SKM-1 (cell line): ENCODE measurements around the gene C1QTNF3.

Experiments used
- DNase-seq: peaks from one replicate; lab custom pipeline; 2025; ENCODE audit not compliant: unreplicated experiment; lab: John Stamatoyannopoulos, UW

C1QTNF3 gene

DNA sequence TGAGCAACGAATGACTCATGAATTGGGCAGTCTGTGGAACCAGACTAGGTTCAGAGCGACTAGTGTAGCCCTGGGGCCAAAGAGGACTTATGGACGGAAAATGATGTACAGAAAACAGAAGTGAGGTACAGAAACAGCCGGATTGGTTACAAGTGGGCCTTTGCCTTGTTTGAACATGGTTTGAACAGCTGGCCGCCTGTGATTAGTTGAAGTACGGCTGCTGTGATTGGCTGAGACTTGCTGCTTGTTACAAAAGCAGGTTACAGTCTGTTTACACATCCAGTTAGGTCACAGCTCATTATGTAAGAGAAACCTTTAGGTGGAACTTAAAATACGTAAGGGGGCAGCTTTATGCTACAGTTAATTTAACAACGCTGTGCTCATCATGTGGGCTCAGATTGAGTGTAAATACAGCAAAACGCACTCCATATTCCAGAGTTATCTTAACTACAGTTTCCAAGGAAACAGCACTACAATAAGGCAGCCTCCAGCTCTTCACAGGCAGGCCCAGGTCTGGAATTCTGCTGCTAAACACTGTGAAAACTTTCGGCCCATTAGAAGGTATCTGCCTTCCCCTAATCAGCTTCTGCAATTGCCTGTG, 41.7 kb downstream of the C1QTNF3 start:
- DNase-seq = peak; percentile 43

DNA sequence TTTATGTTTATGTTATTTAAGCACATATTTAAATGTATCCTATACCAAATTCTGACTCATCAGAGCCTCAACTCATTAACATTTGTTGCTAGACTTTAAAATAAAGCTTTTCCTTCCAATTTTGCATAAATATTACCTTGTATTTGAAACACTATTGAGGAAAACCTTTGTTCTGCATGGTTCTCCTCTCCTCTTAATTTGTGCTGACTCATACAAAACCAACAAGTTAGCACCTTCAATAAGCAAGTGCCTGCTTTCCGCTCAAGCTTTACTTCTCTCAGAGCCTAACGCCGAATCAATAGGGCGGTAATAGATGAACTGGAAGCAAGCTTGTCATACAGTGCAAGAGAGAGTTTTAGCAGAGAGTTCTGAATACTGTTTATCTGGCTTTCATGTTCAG, 43.0 kb downstream of the C1QTNF3 start:
- no peak for DNase-seq

DNA sequence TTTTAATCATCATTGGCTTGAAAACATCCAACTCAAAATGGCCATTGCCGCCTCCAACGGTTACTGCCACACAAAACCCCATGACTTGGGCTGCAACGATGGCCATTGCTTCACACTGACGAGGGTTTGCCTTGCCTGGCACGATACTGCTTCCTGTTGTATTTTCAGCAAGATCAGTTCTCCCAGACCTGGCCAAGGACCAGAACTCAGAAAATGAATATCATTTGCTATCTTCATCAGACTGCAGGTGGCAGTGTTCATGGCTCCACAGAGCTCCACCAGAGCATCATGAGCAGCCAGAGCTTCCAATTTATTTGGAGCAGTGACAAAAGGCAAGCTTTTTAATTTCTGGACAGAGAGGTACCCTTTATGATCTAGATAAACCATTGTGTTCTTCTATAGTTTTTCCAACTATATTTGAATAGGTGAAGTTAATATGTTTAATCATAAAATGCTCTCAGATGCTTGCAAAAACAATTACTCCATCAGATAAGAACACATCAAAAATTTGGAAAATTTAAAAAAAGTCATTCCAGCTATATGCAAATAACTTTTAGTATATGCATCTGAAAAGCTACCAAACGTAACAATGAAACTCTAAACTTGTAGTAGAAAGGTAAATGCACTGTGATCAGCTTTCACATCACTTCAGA, 45.6 kb downstream of the C1QTNF3 start:
- peak; percentile 41 for DNase-seq

DNA sequence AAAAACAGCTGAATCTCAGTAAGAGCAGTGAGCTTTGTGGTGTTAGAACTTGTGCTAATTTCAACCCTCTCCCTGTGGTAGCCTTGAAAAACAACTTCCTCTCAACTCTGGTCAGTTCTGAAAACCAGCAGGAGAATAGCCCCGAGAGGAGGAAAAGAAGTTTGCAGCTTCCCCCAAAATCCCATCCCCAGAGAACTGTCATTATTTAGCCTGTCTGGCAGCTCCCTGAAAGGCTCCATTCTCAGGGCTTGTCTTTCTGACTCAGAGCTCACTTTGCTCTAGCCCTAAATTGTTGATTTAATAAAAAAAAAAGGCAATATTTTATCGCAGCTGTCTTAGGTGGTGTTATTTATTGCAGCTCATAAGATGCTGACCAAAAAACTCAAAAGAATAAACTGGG, 47.1 kb downstream of the C1QTNF3 start:
- no peak for DNase-seq

DNA sequence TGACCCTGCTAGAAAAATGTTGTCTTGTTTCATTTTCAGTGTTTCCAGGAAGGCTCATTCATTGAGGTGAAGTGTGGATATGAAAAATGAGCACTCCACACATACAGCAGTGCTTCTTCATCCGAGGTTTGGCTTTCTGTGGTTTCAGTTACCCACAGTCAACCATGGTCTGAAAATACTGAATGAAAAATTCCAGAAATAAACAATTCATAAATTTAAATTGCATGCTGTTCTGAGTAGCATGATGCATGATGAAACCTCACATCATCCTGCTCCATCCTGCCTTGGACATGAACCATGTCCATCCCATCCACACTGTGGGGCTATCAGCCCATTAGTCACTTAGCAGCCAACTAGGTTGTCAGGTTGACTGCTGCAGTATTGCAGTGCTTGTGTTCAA, 48.2 kb downstream of the C1QTNF3 start:
- DNase-seq = no peak

DNA sequence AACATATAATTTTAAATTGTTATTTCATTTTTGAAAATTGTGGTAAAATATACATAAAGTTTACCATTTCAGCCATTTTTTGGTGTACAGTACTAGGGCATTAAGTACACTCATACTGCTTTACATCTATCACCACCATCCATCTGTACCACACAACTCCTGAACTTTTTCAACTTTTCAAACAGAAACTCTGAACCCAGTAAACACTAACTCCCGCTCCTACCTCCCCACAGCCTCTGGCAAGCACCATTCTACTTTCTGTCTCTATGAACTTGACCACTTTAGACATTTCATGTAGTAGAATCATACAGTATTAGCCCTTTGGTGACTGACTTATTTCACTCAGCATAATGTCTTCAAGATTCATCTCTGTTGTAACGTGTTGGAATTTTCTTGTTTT, 50.1 kb downstream of the C1QTNF3 start:
- no peak for DNase-seq

DNA sequence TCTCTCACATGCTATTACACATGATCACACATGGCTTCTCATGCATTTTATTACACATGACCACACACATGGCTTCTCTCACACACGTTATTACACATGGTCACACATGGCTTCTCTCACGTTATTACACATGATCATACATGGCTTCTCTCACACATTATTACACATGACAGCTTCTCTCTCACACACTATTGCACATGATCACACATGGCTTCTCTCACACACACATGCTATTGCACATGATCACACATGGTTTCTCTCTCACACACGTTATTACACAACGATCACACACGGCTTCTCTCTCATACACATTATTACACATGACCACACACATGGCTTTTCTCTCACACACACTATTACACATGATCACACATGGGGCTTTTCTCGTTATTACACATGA, 57.6 kb downstream of the C1QTNF3 start:
- no peak for DNase-seq

DNA sequence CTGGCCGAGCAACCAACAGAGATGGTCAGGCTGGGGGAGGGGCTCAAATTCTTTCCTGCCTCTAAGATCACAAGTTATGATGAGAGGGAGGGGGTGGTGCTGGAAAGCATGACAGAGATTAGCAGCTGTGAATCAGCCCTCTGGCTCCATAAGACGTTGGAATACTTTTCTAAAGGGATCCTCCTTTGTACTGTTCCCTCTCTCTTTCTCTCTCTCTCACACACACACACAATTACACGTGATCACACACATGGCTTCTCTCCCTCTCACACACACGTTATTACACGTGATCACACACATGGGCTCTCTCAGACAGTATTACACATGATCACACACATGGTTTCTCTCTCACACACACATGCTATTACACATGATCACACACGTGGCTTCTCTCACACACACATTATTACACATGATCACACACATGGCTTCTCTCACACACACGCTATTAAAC, 58.3 kb downstream of the C1QTNF3 start, which contains the start of gene SLC45A2:
Gene SLC45A2 (minus strand): TSS at position 23 of the 454 bp plus-strand sequence. CDS start 110 bp downstream, outside the sequence.
- DNase-seq = no peak

DNA sequence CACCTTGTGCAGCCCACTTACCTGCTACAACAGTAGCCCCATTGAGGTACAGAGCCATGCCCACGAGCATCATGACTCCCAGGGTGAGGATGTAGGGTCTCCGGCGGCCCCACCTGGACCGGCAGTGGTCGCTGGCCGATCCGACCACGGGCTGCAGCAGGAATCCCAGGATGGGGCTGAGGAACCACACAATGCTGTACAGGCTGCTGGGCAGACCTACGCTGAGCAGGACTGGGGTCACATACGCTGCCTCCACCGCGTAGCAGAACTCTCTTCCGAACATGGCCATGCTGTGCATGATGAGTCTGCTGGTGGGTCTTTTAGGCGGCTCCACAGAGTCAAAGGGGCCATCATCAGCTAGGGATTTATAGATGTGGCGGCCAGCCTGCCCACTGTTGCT, 58.8 kb downstream of the C1QTNF3 start:
- DNase-seq = no peak

DNA sequence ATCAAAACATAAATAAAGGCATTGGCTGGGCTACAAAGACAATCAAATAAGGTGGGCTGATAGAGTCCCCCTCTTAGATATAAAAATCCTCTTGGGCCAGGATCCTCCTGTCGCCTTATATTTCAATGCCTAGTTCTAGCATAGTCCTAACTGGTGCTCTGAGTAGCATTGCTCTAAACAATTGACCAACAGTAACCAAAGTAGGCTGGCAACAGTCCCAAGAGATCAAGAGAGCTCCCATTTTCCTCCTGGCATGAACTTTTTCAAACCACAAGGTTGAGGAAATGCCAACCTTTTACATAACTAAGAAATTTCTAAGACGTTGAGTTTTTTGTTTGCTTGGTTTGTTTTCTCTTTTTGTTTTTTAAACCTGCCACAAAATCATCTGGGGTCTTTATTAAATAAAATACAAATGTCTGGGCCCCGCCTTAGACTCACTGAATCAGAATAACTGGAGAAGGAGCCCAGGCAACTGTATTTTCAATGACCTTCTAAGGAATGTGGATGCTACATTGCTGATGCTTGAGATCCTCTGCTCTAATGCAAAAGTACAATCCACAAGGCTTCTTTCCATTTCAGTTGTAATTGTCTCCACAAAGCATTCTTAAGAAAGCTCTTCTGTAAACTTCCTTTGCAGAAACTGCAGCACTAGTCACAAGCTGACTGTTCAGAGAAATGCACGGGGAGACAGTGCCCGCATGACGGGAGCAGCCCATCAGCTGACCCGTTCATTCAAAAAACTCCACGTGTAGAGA, 61.4 kb downstream of the C1QTNF3 start:
- DNase-seq = no peak

DNA sequence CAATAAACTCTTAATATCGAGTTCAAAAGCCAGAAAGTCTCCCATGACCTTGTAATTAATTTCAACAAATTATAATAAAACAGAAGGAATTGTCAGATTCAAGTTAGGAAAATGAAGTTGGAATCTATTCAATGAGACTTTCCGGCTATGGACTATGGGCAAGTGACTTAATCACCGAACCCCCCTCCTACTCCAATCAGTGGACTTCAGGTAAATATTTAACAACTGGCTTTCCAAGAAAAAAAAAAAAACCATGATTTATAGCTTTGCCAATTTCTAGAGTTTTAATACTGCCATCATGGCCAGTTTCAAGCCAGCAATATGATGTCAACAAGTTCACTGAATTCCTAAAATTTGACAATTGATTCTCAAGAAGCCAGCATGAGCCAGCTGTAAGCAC, 63.0 kb downstream of the C1QTNF3 start:
- DNase-seq = no peak

DNA sequence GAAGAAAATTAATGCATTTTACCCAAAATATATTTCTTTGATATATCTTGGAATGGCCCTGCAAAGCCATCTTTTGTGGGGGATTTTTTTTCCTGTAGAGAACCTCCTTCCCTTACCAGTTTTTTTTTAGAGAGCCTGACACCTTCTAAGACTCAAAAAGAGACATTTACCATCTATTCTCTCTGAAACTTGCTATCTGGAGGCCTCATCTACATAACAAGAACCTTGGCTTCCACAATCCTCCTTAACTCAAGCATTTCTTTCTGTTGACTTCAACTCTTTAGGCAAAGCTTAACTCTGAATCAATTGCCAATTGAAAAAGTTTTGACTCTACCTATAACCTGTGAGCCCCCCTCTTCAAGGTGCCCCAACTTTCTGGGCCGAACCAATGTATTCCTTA, 64.7 kb downstream of the C1QTNF3 start:
- DNase-seq = no peak

DNA sequence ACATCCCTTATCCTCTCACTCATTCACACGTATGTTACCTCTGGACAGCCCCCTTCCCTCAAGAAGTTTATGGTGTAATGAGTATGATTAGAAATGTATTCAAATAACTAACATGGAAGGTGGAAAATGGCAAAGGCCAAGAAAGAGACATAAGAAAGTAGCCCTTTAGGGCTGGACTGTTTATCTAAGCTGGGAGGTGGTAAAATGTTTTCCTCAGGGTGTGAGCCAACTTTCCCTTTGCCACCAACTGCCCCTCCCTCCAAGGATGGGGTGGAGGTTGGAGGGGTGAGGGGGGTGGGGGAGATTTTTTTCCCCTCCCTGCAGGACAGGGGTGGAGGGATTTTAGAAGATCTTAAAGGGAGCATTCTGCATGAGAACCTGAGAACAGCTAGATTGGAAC, 66.7 kb downstream of the C1QTNF3 start:
- no peak for DNase-seq

DNA sequence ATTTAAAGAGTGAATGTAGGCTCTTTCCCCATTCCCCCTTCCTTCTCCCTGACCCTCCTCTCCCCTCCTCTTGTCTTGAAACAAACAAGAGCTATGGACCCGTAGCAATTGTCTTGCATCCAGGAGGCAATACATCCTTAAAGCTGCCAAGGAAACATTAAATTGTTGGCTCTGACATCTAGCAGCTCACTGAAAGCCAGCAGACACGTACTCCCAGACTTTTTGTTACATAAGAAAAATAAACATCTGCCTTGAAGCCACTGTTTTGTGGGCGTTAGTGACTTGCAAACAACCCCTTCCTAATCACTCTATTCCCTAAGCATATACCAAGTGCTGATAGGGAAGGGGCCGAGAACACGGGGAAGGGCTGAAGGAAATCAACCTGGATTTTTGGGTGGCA, 67.2 kb downstream of the C1QTNF3 start:
- DNase-seq = no peak

DNA sequence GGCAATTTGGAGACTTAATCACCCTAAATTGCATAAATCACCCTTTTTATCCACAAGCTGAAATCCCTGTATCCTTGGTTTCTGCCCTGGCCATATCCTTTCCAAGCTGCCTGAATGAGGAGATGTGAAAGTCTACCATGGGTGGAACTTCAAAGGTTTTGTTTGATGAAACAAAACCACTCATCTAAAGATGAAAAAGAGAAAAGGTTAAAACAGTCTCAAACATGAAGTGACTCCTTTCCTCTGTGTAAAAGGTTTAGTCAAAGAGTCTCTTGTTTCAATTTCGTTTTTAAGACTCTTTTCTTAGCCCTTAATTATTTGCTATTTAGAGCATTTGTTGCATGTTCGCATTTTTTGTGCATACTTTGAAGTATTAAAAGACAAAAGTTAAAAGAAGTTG, 69.7 kb downstream of the C1QTNF3 start:
- no peak for DNase-seq

DNA sequence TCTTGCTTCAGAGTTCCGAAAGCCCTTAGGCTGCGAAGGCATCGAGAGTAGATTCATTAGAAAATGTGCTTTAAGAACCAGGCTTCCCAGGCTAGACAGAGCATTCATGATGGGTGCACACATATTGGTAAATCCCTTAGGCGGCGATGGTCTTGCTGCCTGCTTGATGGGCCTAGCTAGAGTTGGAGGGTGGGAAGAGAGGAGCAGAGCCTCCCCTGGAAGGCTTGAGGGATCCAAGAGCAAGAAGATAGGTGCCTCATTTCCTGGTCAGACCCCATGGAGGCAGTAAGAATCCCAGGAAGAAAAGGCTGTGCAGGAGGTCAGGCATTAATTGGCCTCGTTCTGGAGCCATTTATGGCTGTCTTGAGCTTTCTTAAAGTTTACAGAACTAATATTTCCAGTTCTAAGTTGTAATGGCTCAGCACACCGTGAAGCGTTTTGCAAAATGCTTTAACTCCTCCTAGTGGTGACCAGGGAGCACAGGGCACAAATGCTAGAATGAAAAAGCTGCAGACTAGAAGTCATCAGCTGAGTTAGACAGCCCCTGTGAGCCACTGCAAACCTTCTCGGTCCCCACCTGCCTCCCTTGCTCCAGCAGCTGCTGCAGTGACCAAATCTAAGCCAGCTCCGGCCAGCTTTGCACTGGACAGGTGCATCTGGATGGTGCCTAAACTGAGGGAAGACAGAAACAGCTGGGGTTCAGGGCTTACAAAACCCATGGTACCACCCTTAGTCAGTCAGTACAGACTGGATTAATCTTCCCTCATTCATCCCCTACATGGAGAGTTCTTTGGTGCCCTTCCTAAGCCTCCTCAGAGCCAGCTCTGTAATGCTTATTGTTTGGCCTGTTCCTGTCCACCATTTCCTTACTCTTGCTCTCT, 73.2 kb downstream of the C1QTNF3 start:
- no peak for DNase-seq

DNA sequence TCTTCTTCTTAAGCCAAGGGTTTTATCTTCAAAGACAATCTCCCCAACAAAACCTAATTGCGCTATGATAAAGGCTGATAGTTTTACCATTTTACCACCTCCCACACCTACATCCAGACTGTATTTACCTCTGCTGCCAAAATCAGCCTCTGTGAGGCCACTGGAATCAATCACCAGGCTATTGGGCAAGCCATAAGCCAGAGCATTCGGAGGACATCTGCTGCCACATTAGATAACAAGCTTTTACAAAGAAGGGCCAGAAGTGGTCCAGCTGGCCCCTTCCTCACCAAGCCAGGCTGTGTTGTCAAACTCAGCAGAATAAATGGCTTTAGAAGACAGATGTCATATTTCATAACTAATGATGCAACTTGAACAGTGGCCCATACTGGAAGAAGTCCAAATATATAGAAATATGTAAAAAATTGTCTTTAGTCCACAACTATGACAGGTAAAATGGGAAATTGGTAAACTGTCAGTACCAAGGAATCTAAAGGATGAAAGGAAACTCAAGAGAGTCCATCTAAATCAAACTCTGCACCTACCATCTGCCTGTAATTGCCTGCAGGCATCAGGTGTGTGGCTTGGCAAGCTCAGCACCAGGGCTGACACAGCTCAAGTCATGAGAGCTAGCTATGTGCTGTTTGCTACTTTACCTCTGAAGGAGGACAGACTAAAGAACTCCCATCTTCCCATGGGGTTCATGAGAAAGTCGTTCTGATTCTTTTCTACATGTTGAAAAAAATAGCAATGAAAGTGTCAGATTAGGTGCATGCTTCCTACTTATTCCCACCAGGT, 74.6 kb downstream of the C1QTNF3 start:
- DNase-seq = no peak
